Heart left ventricle (tissue), 16 donors: Measurements from ENCODE around the gene ASB6. TPM values are rescaled to one million over a fixed set of nuclear protein-coding genes. Genes with fewer than 3 reads are reported as not detected.

ENCODE experiments used
- ATAC-seq, 4 donors: fragments of 200-7000 bp; cut with Tn5 transposase; one replicate each; pipeline ENCODE4 v1.9.1; 2020 to 2022; ENCODE audit warnings: moderate library complexity in 4 of 4, mild to moderate bottlenecking in 3 of 4, moderate number of reproducible peaks in 1 of 4
- DNase-seq, 5 donors: peaks; one replicate each; pipeline ENCODE4 v3.0.0-alpha.2; 2020
- H3K27ac ChIP-seq, 12 donors: fragments of 200-600 bp; sonication (generic) in 4 of 12; one replicate each; pipeline versions ENCODE4 v1.5.0 to v1.8.0; 2016 to 2022; ENCODE audit warnings: mild to moderate bottlenecking in 2 of 12
- H3K27me3 ChIP-seq, 9 donors: fragments of 200-600 bp; sonication (generic) in 2 of 9; one replicate each; pipeline versions ENCODE4 v1.5.1 to v1.8.0; 2016 to 2022; ENCODE audit warnings: mild to moderate bottlenecking in 3 of 9
- H3K36me3 ChIP-seq, 9 donors: fragments of 200-600 bp; sonication (generic) in 2 of 9; one replicate each; pipeline versions ENCODE4 v1.5.0 to v1.8.0; 2018 to 2022; ENCODE audit warnings: mild to moderate bottlenecking in 2 of 9
- H3K4me1 ChIP-seq, 12 donors: fragments of 200-600 bp; sonication (generic) in 4 of 12; one replicate each; pipeline versions ENCODE4 v1.5.0 to v1.8.0; 2016 to 2022; ENCODE audit warnings: mild to moderate bottlenecking in 3 of 12
- H3K4me3 ChIP-seq, 12 donors: fragments of 200-600 bp; sonication (generic) in 4 of 12; one replicate each; pipeline versions ENCODE4 v1.5.0 to v1.8.0; 2017 to 2022; ENCODE audit warnings: mild to moderate bottlenecking in 9 of 12, moderate library complexity in 4 of 12
- H3K9me3 ChIP-seq, 12 donors: fragments of 200-600 bp; sonication (generic) in 4 of 12; one replicate each; pipeline versions ENCODE4 v1.5.0 to v1.8.0; 2016 to 2022; ENCODE audit warnings: mild to moderate bottlenecking in 1 of 12
- POLR2A ChIP-seq, 2 donors: fragments of 450-650 bp; IDR thresholded peaks; one replicate each; pipeline ENCODE4 v1.6.1; 2017; ENCODE audit warnings: antibody characterized with exemption in 2 of 2, mild to moderate bottlenecking in 2 of 2, moderate library complexity in 2 of 2
- WGBS, 4 donors: extraction: QIAGEN DNeasy Blood & Tissue Kit in 2 of 4; methylation state at CpG; one replicate each; pipeline versions ENCODE4 v1.1.5 to v1.1.7; 2013 to 2018; 5-methylcytosine and 5-hydroxymethylcytosine counted together
- intact Hi-C, 10 donors: fragments of 100-400 bp; cut with DNase I; formaldehyde crosslinking; loops; one replicate each; pipeline versions ENCODE4 v1.11.1 to v1.14.2; 2022
- polyA plus RNA-seq, 2 donors: library from polyadenylated mRNA; stranded (reverse); fragments of 200-250 nt; gene quantifications; one replicate each; pipeline ENCODE4 v1.2.3, GENCODE V29; 2013
- total RNA-seq, 9 donors: library from RNA; depleted of rRNA in 2 of 9; stranded (reverse); fragments of >200 nt in 2 of 9; fragmentation: NEBNext Ultra II Directional in 3 of 9; extraction: Animal tissue kit (Norgen Biotek cat#: 25700) in 3 of 9; gene quantifications; one replicate each; pipeline versions ENCODE4 v1.1.0 to v1.2.4, GENCODE V29; 2016 to 2023
- TF ChIP-seq, protein P1 (sequence below), 12 donors: fragments of 200-600 bp; sonication (generic) in 4 of 12; IDR thresholded peaks; one replicate each; pipeline versions ENCODE4 v1.5.0 to v1.8.0; 2018 to 2022; ENCODE audit warnings: antibody characterized with exemption in 12 of 12, mild to moderate bottlenecking in 5 of 12
- donor health status: ischemic (EF 13 %, LVEDD 7.1; RV severe dilation, severe dysfunction).
- donor health status: healthy with polysubstance abuse.
- donor health status: DM: no; HTN: yes; CAD: no.
- donor health status: DM: no; HTN: no; CAD: no.
- donor health status: ischemic (EF 25% LVEDD 6.9; RV normal size, moderate dysfunction).
- donor health status: ischemic (EF 25% LVEDD 5.7; RV mildly dilated, moderate dysfunction).
- donor health status: healthy.
- donor health status: DM: yes; HTN: yes; CAD: no.
- donor health status: ischemic (EF 35%, LVEDD 5.7; RV mildly dilated, moderate dysfunction).
- donor health status: nonischemic (EF 11% LVEDD 7.7; RV severe dilation, severe dysfunction).
- donor health status: DM: yes; HTN: yes; CAD: no.
- donor health status: PGD.
- donor health status: ischemic (EF 29% LVEDD 5.4; RV normal size, mild dysfunction).
- donor health status: nonischemic (EF 23%, LVEDD 6.1; RV moderate dilation, normal function).

The ASB6 gene
- total and polyA plus RNA-seq, 11 donors, result 7.5 to 22.5 (median 10.3) TPM

DNA sequence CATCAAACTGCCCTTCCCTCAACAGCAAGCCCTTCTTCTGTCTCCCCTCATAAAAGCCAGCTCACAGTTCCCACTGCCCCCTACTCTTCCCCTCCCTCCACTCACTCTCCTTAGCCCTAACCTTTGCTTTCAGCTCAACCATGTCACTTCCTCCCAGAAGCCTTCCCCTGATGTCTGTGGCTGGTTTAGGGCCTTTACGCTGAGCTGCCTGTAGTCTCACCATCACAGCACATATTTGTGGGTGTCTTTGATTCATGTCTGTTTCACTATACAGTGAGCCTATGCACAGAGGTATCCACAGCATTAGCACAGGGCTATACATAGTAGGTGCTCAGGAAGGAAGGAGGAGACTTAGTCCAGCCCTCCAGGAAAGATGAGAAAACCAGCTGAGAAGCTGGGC lies 55.7 kb downstream of the ASB6 start:
- no peak overlapping the region for H3K4me3 ChIP-seq
- no peak overlapping the region for H3K27ac ChIP-seq
- 93 to 100% (median 95%) methylated on average over 1 of the region's 1 CpG for WGBS, 4 donors
- peaks cover 0 to 16% (median 0%) of the 10 kb centered on the region in 12 donors for H3K4me1 ChIP-seq
- H3K27me3 ChIP-seq, result no peaks in the 10 kb centered on the region
- intact Hi-C loops, result no loop called here
- H3K9me3 ChIP-seq, result no peaks in the 10 kb centered on the region
- DNase-seq (no peak), ATAC-seq (no peak)
- TF ChIP-seq, protein P1, sequence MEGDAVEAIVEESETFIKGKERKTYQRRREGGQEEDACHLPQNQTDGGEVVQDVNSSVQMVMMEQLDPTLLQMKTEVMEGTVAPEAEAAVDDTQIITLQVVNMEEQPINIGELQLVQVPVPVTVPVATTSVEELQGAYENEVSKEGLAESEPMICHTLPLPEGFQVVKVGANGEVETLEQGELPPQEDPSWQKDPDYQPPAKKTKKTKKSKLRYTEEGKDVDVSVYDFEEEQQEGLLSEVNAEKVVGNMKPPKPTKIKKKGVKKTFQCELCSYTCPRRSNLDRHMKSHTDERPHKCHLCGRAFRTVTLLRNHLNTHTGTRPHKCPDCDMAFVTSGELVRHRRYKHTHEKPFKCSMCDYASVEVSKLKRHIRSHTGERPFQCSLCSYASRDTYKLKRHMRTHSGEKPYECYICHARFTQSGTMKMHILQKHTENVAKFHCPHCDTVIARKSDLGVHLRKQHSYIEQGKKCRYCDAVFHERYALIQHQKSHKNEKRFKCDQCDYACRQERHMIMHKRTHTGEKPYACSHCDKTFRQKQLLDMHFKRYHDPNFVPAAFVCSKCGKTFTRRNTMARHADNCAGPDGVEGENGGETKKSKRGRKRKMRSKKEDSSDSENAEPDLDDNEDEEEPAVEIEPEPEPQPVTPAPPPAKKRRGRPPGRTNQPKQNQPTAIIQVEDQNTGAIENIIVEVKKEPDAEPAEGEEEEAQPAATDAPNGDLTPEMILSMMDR (IDR thresholded peaks at IDR 0.05), result no peak
- TF ChIP-seq POLR2A (IDR thresholded peaks at IDR 0.05), result no peak
- no peaks in the 10 kb centered on the region for H3K36me3 ChIP-seq

DNA sequence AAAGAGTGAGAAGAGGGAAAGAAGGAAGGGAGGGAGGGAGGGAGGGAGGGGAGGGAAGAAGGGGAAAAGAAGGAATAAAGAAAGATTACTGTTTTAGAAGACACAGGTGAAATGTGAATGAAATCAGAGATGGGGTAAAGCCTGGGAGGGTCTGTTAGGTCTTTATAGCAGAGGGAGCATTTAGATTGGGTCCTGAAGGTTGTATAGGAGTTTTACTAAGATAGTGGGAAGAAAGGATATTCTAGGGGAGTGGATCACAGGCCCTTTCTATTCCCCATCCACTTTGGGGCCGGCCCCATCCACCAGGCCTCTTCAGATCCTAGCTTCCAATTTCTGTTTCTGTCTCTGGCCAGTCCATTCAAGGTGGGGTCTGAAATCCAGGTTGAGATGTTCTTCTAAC lies 56.6 kb downstream of the ASB6 start:
- TF ChIP-seq, protein P1 (IDR thresholded peaks at IDR 0.05), result no peak
- TF ChIP-seq POLR2A (IDR thresholded peaks at IDR 0.05), result no peak
- H3K4me3 ChIP-seq, result no peak overlapping the region
- no peak overlapping the region for H3K27ac ChIP-seq
- no peak for DNase-seq
- WGBS, 4 donors, result 96 to 100% (median 97%) methylated on average over 1 of the region's 1 CpG
- no peak for ATAC-seq
- intact Hi-C loops, result no loop called here
- no peaks in the 10 kb centered on the region for H3K27me3 ChIP-seq
- peaks cover 0 to 16% (median 0%) of the 10 kb centered on the region in 12 donors for H3K4me1 ChIP-seq
- H3K9me3 ChIP-seq, result no peaks in the 10 kb centered on the region
- no peaks in the 10 kb centered on the region for H3K36me3 ChIP-seq

Other genes starting within 250 kb of the ASB6 start
- gene C9orf50, start 21.1 kb downstream of the ASB6 start, total RNA-seq, result not detected
- not detected for gene C9orf50, start 21.1 kb downstream of the ASB6 start, polyA plus RNA-seq
- gene NTMT1, start 16.0 kb downstream of the ASB6 start, total RNA-seq, result 10 to 100 TPM; 39.0 to 76.7 (median 56.0) TPM
- 100 to 1,000 TPM in 1 of 2 donors, 10 to 100 TPM in 1; 87.7 to 111 TPM for gene NTMT1, start 16.0 kb downstream of the ASB6 start, polyA plus RNA-seq
- 1 to 10 TPM in 3 of 9 donors, under 1 TPM in 5, not detected in 1; 0.22 to 1.5 (median 0.84) TPM for gene PRRX2, start 23.5 kb upstream of the ASB6 start, total RNA-seq
- gene PRRX2, start 23.5 kb upstream of the ASB6 start, polyA plus RNA-seq, result under 1 TPM; 0.65 to 0.83 TPM
- 1 to 10 TPM in 4 of 9 donors, under 1 TPM in 5; 0.30 to 3.0 (median 0.83) TPM for gene PTGES, start 110.9 kb upstream of the ASB6 start, total RNA-seq
- 1 to 10 TPM; 1.5 to 2.7 TPM for gene PTGES, start 110.9 kb upstream of the ASB6 start, polyA plus RNA-seq
- 10 to 100 TPM in 8 of 9 donors, 1 to 10 TPM in 1; 9.4 to 16.1 (median 13.0) TPM for gene TOR1B, start 161.0 kb upstream of the ASB6 start, total RNA-seq
- gene TOR1B, start 161.0 kb upstream of the ASB6 start, polyA plus RNA-seq, result 10 to 100 TPM in 1 of 2 donors, 1 to 10 TPM in 1; 7.3 to 20.7 TPM
- 10 to 100 TPM; 11.0 to 27.3 (median 15.7) TPM for gene TOR1A, start 182.0 kb upstream of the ASB6 start, total RNA-seq
- 10 to 100 TPM; 10.5 to 23.3 TPM for gene TOR1A, start 182.0 kb upstream of the ASB6 start, polyA plus RNA-seq
- gene C9orf78, start 193.1 kb upstream of the ASB6 start, total RNA-seq, result 10 to 100 TPM; 28.4 to 54.8 (median 32.5) TPM
- 10 to 100 TPM; 36.0 to 69.2 TPM for gene C9orf78, start 193.1 kb upstream of the ASB6 start, polyA plus RNA-seq
- gene USP20, start 193.3 kb upstream of the ASB6 start, total RNA-seq, result 10 to 100 TPM in 7 of 9 donors, 1 to 10 TPM in 2; 9.5 to 19.7 (median 13.1) TPM
- gene USP20, start 193.3 kb upstream of the ASB6 start, polyA plus RNA-seq, result 10 to 100 TPM in 1 of 2 donors, 1 to 10 TPM in 1; 9.4 to 12.1 TPM